ENCODE results near the gene ACOX1. TPM values are rescaled to one million over a fixed set of nuclear protein-coding genes. Genes with fewer than 3 reads are reported as not detected.

The ACOX1 gene
- total RNA-seq, 1 donor from 2014 or later: 23.3 TPM

- ATAC-seq (ENCODE audit: low read depth): no peak
- ChIA-PET CTCF (interaction anchor here (1.1 to 1.7 kb wide), 2 partner anchors 22 to 78 kb away, joined by 3 to 4 read pairs; partner anchors contain the start of gene MRPL38), POLR2A (no interaction called here)
- Mint-ChIP-seq H3K4me3 (no peak overlapping the region), H3K4me1 (no peaks in the 10 kb centered on the region), H3K27me3 (no peaks in the 10 kb centered on the region), H3K36me3 (ENCODE audit: low read depth) (peaks cover 2% of the 10 kb centered on the region), H3K27ac (no peak overlapping the region), H3K9me3 (no peaks in the 10 kb centered on the region)
- DNase-seq: no peak
- intact Hi-C loops (cut with micrococcal nuclease): no loop called here
- no peak for TF ChIP-seq CTCF (IDR thresholded peaks at IDR 0.05)
Observed at GRCh38 chr17:75927286-75927922, 51.6 kb downstream of the ACOX1 start.

GRCh38 chr17:75926456-75926855 lies 52.5 kb downstream of the ACOX1 start:
- no peak overlapping the region for H3K27ac Mint-ChIP-seq
- POLR2A ChIA-PET: no interaction called here
- intact Hi-C loops (cut with micrococcal nuclease): no loop called here

GRCh38 chr17:75925912-75926311 lies 53.1 kb downstream of the ACOX1 start:
- intact Hi-C loops (cut with micrococcal nuclease): no loop called here
- Mint-ChIP-seq H3K4me1 (no peaks in the 10 kb centered on the region), H3K27me3 (no peaks in the 10 kb centered on the region), H3K9me3 (no peaks in the 10 kb centered on the region), H3K4me3 (no peak overlapping the region), H3K36me3 (ENCODE audit: low read depth) (peaks cover 2% of the 10 kb centered on the region), H3K27ac (no peak overlapping the region)
- ATAC-seq (ENCODE audit: low read depth) (no peak), DNase-seq (no peak)
- ChIA-PET CTCF (interaction anchor here (0.7 to 1.7 kb wide), 2 partner anchors 80 to 88 kb away, joined by 3 to 4 read pairs; no protein-coding TSS in a partner anchor), POLR2A (interaction anchor here (1.0 kb wide), 1 partner anchor 15 kb away, joined by 3 read pairs; the partner anchor contains the start of gene FBF1)
- TF ChIP-seq CTCF (IDR thresholded peaks at IDR 0.05): no peak

More at GRCh38 chr17:75926456-75926855, 52.5 kb downstream of the ACOX1 start:
- CTCF ChIA-PET: interaction anchor here (0.7 to 1.7 kb wide), 3 partner anchors 21 to 88 kb away, joined by 3 to 4 read pairs (median 3); partner anchors contain the start of gene MRPL38
- DNase-seq (no peak), ATAC-seq (ENCODE audit: low read depth) (no peak)
- no peak for TF ChIP-seq CTCF (IDR thresholded peaks at IDR 0.05)
- Mint-ChIP-seq H3K4me3 (no peak overlapping the region), H3K4me1 (no peaks in the 10 kb centered on the region), H3K27me3 (no peaks in the 10 kb centered on the region), H3K36me3 (ENCODE audit: low read depth) (peaks cover 2% of the 10 kb centered on the region), H3K9me3 (no peaks in the 10 kb centered on the region)

- TF ChIP-seq CTCF (IDR thresholded peaks at IDR 0.05): no peak
- Mint-ChIP-seq H3K27me3 (no peaks in the 10 kb centered on the region), H3K36me3 (ENCODE audit: low read depth) (peaks cover 2% of the 10 kb centered on the region), H3K27ac (no peak overlapping the region), H3K4me1 (no peaks in the 10 kb centered on the region), H3K9me3 (no peaks in the 10 kb centered on the region), H3K4me3 (no peak overlapping the region)
- CTCF ChIA-PET: interaction anchor here (1.2 kb wide), 1 partner anchor 80 kb away, joined by 3 read pairs; no protein-coding TSS in a partner anchor
- DNase-seq: no peak
- no peak for ATAC-seq (ENCODE audit: low read depth)
- intact Hi-C loops (cut with micrococcal nuclease): no loop called here
- POLR2A ChIA-PET: interaction anchor here (1.0 kb wide), 1 partner anchor 16 kb away, joined by 3 read pairs; the partner anchor contains the start of gene FBF1
Observed at GRCh38 chr17:75925103-75925502, 53.9 kb downstream of the ACOX1 start.

- ATAC-seq (ENCODE audit: low read depth): no peak
- Mint-ChIP-seq H3K27me3 (no peaks in the 10 kb centered on the region), H3K27ac (no peak overlapping the region), H3K9me3 (no peaks in the 10 kb centered on the region), H3K4me3 (no peak overlapping the region), H3K4me1 (no peaks in the 10 kb centered on the region), H3K36me3 (ENCODE audit: low read depth) (peaks cover 4% of the 10 kb centered on the region)
- DNase-seq: no peak
- TF ChIP-seq CTCF (IDR thresholded peaks at IDR 0.05): no peak
- ChIA-PET CTCF (no interaction called here), POLR2A (no interaction called here)
- intact Hi-C loops (cut with micrococcal nuclease): no loop called here
Observed at GRCh38 chr17:75922963-75923874, 55.7 kb downstream of the ACOX1 start.

Data from activated B cell treated with CpG ODN at 0.5 μM for 24 hours (primary cell).